GM21619 (cell line): Measurements from ENCODE around the gene MATN4.

Experiments used
- ATAC-seq: cut with Tn5 transposase; IDR thresholded peaks from one replicate; pipeline ENCODE4 v1.9.1; 2021; ENCODE audit not compliant: unreplicated experiment

The MATN4 gene

DNA sequence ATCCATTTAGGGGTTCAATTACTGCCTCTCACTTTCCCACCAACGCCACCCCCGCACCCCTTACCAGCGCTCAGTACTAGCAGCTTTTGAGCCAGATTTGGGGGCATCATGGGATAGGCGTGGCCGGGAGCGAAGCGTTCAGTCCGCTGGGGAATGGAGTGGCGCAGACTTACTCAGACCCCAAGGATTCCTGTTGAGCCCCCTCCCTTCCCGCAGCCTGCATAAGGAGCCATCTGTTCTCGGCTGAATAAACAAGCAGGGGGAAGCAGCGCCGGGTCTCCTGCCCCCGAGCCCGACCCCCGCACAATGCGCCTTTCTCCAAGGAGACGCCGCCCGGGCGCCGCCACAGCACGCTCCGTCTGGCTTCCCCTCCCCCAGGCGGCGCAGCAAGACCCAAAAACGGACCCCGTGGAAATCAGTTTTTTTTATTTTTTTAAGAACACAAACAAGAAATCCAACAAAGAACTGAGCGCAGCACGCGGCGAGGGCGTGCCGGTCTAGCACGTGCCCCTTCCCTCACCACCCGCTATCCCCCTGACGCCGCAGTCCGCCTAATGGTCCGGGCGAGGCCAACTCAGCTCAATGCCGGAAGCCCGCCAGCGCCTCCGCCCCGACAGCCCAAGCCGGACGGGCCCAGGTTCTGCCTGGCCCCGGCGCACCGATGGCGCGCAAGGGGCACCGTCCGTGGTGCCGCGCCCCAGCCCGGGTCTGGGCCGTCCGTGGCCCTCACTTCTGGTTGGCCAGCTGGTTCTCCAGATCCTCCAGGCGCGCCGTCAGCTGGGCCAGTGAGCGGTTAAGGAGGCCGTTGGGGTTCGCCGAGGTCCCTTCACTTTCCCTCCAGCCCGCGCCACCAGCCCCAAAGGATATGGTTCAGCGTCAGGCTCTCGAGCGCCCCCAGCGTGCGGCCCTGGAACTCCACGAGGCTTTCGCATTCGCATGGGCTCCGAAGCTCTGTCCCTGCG lies 14.8 kb downstream of the MATN4 start:
- peak; percentile 67 for ATAC-seq

DNA sequence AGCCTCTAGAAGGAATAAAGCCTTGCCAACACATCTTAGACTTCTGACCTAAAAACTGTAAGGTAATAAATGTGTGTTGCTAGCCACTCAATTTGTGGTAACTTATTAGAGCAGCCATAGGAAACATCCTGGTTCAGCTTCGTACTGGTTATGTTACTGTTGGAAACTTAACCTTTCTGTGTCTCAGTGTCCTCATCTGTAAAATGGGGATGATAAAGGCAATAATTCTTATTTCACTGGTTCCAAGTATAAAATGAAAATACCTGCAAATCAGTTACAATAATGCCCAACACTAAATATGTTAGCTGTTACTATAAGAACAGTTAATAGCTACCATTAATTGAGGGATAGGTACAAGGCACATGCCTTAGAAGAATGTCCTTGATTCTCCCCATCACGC lies 15.8 kb downstream of the MATN4 start:
- ATAC-seq = no peak

- ATAC-seq = no peak
Measured at GRCh38 chr20:45291526-45291925, 16.6 kb downstream of the MATN4 start.

DNA sequence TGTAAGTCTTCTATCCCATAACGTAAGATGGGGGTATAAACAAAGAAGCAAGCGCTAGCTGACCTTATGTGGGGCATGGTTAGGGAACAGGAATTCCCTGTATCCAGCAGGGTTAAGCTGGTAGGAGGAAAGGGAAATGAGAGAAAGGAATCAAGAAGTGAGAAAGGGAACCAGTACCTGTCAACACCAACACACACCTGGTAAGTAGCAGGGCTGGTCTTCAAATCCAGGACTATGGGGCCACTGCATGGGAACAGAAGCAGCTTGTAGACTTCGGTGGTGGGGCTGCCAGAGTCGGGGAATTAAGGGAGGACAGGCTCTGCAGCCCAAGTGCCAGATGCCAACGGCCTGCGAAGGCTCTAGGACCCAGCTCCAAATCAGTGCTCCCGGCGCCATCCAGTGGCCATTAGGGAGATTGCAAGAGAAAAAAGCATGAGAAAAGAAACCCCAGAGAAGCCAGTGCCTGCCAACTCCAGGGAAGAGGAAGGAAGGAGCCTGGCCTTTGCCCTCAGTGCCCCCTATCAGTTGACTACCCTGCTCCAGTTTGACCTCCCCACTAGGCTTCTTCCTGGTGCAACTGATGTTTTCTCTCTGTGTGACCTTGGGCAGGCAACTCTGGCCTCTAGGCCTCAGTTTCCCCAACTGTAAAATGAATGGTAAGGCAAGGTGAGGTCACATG lies 17.3 kb downstream of the MATN4 start:
- ATAC-seq = no peak

- no peak for ATAC-seq
Measured at GRCh38 chr20:45289942-45290676, 18.0 kb downstream of the MATN4 start.

GRCh38 chr20:45288860-45289259 lies 19.2 kb downstream of the MATN4 start:
- no peak for ATAC-seq

DNA sequence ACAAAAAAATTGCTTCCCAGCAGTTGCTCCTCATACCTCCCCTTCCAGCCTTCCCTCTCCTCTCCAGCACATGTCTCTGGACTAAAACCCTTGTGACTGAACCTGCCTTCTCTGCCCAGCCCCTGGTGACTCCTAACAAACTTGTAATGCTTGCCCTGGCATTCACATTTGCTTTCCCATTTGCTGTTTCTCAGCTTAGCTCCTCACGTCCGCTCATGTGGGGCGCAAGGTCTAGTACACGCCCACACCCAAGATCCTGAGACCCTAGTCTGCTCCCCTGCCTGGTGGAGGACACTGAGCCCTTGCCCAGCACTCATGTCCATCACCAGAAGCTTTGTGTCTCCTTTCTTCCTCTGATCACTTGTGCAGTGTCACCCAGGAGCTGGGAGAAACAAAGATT lies 19.7 kb downstream of the MATN4 start:
- no peak for ATAC-seq

DNA sequence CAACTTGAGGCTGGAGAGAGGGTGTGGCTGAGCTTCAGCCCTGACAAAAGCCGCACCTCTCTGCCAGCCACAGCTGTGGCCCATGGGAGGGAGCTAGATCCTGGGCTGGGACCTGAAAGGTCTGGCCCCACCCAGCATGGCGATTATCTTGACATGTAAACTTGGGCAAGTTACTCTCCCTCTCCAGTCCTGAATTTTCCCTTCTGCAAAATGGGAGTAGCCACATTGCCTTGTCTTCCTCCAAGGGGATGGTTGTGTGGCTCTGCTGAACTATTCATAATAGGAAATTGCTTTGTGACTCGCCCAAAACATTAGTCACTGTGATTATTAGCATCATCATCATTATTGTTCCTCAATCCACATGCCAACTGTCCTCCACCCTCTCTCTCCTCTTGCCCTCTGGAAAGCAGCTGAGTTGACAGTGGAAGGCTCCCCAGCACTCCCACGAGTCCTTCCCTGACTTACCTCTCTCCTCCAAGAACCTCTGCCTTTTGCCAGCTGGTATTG lies 24.5 kb downstream of the MATN4 start:
- no peak for ATAC-seq

DNA sequence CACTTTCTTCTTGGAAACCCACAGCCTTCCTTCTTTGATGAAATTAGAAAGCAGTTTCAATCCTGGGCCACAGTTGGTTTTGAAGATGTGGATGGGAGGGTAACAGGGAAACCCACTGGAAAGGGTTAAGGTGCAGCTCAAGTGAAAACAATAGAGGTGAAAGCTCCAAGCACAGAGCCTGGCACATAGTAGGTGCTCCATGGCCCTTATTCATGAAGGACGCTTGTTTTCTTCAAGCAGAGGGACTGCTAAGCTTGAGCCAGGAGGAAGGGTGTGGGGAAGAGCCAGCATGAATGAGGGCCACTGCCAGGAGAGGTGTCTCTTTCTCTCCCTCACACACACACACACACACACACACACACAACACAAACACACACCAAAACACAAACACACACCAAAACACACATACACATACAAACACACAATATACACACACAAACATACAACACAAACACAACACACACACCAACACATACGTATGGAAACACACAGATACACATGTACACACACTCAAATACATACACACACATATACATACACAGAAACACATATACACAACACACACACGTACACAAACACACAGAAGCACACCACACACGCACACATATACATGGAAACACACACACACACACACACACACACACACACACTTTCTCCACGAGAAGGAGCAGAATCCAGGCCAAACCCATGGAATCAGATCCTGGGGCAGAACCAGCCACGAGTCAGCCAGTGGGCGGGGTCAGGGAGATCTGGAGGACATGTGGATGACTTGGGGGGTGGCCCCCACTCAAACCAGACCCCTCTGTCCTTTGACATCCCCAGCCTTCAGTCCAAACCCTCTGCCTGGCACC lies 25.2 kb downstream of the MATN4 start:
- ATAC-seq = no peak

- no peak for ATAC-seq
Measured at GRCh38 chr20:45279992-45280391, 28.1 kb downstream of the MATN4 start.

DNA sequence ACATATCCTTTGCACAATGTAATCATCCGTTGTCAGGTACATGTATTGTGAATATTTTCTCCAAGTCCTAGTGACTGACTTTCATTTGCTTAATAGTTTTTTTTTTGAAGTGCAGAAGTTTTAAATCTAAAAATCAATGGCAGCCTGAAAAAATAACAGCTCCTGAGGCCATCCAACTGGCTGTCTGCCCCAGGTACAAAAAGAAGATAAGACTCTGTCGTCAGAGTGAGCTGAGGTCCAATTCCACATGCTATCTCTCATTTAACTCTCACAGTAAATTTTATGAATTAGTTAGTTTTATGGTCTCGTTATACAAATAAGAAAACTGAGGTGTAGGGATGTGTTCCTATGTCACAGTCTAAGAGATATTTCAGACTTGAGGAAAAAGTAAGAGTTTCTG lies 32.8 kb downstream of the MATN4 start:
- no peak for ATAC-seq

DNA sequence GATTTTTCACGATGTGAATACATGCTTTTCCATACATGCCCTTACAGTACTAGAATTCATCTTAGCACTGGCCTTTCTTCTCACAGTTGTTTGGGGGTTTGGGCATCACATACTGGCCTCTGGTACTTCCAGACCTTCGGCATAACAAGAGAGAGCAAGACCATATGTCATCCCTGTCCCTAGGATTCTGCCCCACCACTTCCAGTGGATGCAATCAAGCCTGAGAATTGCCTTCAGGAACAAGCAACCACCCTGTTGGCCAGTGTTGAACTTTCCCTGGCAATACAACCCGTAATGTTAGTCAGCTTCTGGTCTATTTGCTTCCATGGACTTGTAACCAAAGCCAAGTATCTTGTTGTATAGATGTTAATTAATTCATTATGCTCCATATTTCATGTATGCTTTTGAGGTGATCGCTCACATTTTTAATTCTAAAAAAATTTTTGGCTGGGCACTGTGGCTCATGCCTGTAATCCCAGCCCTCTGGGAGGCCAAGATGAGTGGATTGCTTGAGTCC lies 38.3 kb downstream of the MATN4 start:
- ATAC-seq = no peak

- ATAC-seq = no peak
Measured at GRCh38 chr20:45269056-45269455, 39.0 kb downstream of the MATN4 start.

- no peak for ATAC-seq
Measured at GRCh38 chr20:45268531-45268930, 39.6 kb downstream of the MATN4 start.

DNA sequence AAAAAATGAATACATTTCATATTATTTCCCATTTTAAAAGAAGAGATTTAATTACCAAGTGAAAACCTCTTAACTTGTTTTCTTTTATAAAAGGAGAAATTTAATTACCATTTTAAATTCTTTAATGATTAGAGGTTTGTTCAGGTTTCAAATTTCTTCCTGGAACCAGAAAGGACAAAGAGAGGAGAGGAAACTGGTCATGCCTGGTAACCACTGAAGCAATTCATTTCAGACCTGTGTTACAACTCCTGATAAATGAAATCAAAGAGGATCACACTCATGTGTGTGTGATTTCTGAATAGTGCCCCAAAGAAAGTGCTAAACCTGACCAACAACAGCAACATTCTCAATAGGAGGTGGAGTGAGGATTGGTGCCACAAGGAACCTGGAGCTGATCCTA lies 41.1 kb downstream of the MATN4 start:
- no peak for ATAC-seq

DNA sequence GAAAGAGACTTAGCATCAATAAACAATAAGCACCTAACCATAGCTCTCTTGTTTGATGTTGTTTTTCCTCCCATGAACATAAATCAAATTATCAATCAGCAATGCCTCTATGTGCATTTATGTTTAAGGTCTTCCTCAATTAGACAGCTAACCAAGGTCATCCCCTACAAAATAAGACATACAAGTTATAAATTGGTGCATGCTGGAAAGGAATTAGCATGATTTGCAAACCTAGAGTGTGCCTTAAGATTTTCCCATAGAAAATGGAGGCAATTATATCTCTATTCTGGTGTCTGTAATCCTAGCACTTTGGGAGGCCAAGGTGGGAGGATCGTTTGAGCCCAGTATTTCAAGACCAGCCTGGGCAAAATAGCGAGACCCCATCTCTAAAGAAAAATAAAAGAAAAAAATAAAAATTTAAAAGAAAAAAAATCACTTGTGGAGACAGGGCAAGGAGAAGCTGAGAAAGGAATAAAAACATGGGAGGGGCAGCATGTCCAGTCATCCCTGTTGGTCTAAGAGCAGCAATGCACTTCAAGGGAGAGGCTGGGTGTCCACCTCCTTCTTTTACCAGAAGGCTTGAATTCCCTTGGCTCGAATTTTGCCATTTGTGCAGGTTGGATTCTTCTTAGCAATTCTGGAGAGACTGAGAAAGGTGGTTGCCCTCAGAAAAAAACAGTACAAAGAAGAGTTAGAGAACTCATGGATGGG lies 44.4 kb downstream of the MATN4 start:
- ATAC-seq = no peak

- ATAC-seq = no peak
Measured at GRCh38 chr20:45258664-45259063, 49.4 kb downstream of the MATN4 start.

- no peak for ATAC-seq
Measured at GRCh38 chr20:45258259-45258658, 49.8 kb downstream of the MATN4 start.

GRCh38 chr20:45257711-45258110 lies 50.4 kb downstream of the MATN4 start:
- no peak for ATAC-seq

DNA sequence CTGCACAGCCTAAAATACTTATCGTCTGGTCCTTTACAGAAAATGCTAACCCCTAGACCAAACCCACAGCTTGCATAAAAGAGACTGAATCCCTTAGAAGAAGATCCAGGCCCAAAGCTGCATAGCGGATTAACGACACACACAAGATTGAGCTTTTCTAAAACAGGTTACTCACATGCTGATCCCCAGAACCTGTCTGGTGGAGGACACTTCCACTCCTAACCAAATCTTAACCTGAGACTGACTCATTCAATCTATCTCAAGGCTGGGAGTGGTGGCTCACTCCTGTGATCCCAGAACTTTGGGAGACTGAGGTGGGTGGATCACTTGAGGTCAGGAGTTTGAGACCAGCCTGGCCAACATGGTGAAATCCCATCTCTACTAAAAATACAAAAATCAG lies 50.9 kb downstream of the MATN4 start:
- no peak for ATAC-seq
